Measurements from ENCODE around the gene IMMP1L.

IMMP1L gene

DNA sequence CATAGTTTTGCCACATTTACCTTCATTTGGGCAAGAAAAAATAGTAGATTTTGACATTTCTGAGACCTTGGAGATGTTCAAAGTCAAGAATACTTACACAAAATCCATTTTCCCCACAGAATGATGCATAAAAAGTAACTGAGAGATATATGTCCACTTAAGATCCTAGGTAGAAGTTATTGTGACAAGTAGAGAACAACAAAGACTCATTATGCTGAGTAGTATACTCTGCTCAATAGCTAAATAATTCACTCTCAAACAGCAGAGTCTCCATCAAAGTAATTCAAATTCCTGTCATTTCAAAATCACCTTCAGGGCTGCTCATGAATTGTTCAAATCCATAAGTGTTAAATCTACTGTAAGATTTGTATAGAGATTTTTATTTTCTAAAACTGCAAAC, 35.3 kb downstream of the IMMP1L start:
- DNase-seq = no peak

GRCh38 chr11:31464436-31464835, 45.0 kb downstream of the IMMP1L start:
- no peak for DNase-seq

- peak; percentile 30 for DNase-seq
Measured at GRCh38 chr11:31455177-31455576, 54.2 kb downstream of the IMMP1L start.

DNA sequence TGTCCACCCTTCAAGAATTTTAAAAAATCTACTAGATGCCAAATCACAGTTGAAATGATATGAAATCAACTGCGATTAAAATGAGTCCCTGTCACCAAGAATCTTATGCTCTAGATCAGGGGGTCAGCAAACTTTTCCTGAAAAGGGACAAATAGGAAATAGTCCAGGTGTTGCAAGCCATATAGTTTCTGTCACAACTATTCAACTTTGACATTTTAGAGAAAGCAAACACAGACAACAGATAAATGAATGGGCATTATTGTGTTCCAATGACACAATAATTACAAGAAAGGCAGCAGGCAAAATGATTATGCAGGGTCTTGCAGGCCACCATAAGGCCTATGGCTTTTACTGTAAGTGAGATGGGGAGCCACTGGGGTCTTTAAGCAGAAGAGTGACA, 58.6 kb downstream of the IMMP1L start:
- DNase-seq = peak; percentile 18

DNA sequence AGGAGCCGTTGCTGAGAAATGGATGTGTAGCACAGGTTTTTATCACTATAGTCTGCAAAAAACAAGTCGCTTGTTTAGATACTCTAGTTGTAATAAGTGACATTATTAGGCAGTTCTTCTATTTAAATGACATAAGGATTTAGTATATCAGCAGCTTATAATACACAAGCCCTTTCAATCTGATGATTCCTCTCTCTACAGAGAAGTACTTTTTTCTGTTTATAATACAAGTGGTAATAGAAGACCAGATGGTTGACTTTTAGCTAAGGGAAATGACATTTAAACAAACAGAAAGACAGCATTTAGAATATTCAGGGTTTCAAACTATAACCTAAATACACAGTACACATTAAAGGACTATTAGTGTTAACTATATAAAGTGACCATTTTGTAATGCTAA, 60.4 kb downstream of the IMMP1L start:
- peak; percentile 66 for DNase-seq

- DNase-seq = no peak
Measured at GRCh38 chr11:31445621-31446020, 63.8 kb downstream of the IMMP1L start.

- DNase-seq = peak; percentile 68
Measured at GRCh38 chr11:31443802-31444201, 65.6 kb downstream of the IMMP1L start.

GRCh38 chr11:31442086-31442485, 67.3 kb downstream of the IMMP1L start:
- peak; percentile 100 for DNase-seq

- DNase-seq = peak; percentile 39
Measured at GRCh38 chr11:31441296-31441695, 68.1 kb downstream of the IMMP1L start.

DNA sequence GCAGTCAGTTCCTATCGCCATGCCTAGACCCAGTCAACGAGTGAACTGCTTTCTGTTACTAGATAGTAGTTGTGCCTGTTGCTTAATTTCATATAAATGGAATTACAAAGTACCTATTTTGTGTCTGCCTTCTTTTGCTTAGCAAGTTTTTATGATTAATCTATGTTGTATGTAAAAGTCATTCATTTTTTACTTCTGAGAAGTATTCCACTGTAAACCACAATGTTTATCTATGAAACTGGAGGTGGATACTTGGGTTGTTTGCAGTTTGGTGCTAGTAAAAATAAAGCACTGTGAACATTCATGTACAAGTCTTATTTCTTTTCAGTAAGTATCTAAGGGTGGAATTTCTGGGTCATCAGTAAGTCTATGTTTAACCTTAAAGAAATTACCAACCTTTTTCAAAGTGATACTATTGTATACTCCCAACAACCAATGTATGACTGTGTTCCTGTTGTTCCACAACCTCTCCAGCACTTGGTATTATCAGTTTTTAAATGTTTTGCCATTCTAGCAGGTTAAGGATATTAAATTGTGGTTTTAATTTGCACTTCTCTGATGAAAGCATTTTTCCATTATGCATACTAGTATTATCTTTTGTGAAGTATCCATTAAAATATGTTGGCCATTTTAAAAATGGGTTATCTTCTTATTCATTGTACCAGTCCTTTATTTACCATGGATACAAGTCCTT, 71.5 kb downstream of the IMMP1L start:
- DNase-seq = no peak

DNA sequence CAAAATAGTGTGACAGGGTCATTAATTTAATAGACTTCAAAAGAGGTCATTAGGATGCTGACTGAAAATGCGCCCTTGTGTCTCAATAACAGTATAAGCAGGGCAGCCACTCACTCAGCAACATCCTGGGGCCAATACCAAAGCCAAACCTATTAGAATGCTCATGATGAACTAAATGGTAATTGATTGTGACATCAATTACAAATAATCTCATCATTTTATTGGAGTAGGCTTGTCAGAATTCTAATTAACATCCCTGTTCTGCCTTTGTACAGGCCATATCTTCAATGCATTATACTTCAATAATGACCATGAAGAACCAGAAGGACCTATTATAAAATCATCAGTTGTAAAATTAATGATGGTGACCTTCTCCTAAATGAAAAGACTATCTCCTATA, 75.6 kb downstream of the IMMP1L start:
- no peak for DNase-seq

DNA sequence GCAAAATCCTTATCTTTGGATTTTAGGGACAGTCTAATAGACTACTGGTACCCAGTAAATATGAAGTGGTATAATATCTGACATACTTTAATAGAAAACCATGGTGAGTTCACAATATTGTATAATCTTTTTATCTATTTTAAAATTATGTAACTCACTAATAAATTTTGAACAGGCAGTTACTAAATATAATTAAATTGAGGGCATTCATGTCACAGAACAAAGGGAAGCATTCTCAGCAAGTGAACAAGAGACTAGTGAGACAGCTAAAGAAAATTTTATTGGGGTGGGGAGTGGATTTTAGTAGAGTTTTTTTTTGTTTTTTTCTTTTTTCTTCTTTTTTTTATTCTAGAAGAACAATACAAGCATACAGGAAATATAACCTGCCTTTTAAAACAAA, 84.8 kb downstream of the IMMP1L start:
- no peak for DNase-seq

DNA sequence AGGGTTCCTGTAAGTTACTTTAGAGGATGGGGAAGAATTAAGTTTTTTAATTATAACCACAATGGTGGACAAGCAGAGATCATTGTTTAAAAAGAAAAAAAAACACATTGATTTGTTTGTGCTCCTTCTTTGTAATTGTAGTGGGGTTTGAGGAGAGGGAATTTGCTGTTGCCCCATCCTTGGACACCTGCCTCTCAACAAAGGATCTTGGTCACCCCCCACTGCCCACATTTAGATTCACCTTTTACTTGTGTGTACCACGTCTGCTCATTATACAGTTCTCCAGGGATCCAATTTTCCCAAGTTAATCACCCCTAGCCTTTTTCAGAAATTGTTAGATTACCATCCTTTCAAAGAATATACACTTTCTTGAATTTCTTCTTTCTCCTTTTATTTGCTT, 86.7 kb downstream of the IMMP1L start:
- peak; percentile 97 for DNase-seq

DNA sequence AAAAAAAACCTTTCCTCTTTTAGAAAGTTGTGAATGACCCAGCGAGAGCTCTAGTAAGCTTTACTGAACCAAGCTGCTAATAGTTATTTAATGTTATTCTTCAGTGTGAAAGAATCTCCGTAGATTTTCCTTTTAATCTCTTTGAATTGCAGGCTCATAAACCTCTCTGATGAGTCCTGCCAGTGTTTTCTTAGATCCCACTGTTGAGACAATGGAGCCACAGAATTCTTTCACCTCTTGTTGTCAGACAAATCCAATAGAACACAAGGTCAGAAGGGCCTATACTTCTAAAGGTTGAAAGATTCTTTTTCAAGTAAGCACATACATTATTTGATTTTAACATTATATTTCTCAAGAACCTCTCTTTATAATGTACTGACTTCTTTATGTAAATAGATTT, 87.6 kb downstream of the IMMP1L start:
- peak; percentile 55 for DNase-seq

DNA sequence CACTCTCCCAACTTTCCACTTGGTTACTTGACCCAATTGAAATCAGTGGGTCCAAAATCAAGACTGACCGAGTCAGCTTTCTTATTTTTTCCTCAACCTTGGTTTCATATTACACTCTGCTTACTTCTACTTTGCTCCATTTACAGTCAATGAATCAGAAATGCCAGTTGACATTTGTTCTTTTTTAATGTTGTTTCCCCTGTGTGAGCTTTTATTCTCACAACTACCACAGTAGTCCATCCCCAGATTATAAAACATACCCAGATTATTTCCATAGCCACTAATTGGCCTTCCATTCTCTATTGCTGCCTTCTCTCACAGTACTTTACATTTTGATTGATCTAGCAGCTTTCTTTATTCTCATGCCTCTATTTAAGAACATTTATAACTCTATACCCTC, 89.8 kb downstream of the IMMP1L start:
- DNase-seq = peak; percentile 45

DNA sequence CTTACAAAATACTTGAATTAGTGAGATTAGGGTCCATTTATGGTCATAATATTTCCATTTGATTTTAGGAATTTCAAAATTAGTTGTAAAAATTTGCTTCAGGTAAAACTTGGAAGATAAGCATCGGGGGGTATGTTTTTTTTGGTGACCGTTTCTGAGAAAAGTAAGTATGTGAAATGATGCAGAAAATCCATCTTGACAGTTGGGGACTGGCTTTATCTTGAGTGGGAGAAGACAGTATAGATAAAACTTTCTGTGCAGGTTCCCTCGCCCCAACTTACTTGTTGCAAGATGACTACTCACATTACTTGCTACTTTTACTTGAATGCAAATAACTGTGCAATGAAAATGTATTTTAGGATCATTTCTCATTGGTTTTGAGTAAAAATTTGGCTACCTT, 90.3 kb downstream of the IMMP1L start:
- no peak for DNase-seq

DNA sequence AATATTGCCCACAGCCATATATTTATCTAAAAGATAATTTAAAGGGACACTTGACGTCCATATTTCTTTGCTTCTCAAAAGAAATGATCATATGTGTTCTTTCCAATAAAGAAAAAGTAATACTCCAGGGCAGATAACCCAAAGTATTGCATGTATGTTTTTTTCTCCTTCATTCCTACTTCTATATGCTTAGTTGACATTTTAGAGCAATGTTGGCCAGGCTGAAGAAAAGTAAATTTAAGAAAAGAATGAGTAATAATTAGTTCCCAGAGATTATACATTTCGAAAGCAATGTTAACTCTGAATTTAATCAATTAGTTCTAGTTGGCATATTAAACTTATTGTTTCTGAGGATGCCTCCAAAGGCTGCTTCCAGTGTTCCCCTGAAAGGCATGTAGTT, 91.6 kb downstream of the IMMP1L start:
- DNase-seq = no peak

DNA sequence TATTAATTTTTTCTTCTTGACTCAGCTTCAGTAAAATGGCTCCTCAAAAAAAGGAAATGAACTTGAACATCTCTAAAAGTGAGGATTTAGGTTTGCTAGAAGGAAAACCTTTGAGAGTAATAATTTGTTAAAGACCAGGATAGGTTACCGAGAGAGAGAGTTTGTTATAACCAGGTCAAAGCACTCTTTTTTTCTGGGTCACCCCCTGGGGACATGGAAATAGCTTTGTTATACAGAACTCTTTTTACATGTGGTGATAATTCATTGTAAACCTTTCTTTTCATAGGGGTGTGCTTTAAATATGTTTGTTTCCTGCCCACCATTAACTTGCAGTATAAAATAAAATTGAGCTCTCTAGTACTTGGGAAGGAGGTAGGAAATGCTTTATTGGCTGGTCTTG, 92.1 kb downstream of the IMMP1L start:
- peak; percentile 72 for DNase-seq

DNA sequence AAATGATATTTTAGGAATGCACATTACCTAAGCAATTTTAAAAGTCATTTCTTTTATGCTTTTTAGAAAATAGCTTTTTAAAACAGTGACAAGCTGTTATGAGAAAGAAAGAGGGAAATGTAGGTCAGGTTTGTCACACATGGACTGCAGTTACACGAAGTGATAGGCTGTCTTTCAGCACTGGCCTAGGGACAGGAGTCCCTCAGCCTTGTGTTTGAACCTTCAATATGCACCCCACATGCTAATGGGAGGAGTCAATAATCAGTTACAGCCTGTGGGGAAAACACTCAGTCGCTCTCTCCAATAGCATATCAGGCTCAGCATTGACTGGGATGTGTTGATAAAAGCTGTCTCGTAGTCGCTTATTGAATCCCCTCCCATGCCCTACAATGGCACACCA, 94.0 kb downstream of the IMMP1L start:
- no peak for DNase-seq

GRCh38 chr11:31414338-31414737, 95.1 kb downstream of the IMMP1L start:
- DNase-seq = peak; percentile 45

DNA sequence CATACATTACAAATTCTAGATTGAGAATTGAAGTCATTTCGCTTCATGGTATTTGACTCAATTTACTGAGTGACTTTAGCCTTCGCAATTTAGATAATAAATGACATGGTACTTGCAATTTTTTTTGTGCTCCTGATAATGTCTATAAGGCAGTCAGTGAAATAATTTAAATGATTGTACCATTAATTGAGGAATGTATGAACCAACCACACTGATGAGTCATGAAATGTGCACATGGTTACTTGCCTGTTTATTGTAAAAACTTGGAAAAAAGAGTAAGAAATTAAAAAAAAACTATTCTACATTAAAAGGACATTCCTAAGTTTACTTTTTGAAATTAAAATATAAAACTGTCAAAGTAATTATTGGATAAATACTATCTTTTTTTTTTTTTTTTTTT, 96.5 kb downstream of the IMMP1L start:
- no peak for DNase-seq

- no peak for DNase-seq
Measured at GRCh38 chr11:31408201-31408600, 101.2 kb downstream of the IMMP1L start.

- DNase-seq = no peak
Measured at GRCh38 chr11:31404614-31405013, 104.8 kb downstream of the IMMP1L start.

- DNase-seq = peak; percentile 63
Measured at GRCh38 chr11:31397239-31397834, 112.1 kb downstream of the IMMP1L start.

DNA sequence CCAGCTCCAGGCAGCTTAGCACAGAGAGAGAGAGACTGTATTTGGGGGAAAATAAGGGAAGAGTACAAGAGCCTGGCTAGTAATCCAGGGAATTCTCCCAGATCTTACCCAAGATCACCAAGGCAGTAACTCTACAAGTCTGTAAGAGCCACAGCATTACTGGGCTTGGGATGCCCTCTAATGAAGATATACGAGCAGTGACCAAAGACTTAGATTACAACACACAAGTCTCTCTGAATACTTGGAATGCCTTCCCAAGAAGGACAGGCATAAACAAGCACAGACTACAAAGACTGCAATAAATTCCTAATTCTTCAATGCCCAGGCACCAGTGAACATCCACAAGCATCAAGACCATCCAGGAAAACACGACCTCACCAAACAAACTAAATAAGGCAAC, 122.0 kb downstream of the IMMP1L start:
- no peak for DNase-seq
